HG02840 (cell line): Measurements from ENCODE around the gene NARF.
"Not testable (repeated sequence)": the region's sequence is repeated elsewhere in the genome, so short reads cannot be mapped to it uniquely, and the experiment has no call there.

Source experiments
- ATAC-seq: cut with Tn5 transposase; IDR thresholded peaks from one replicate; pipeline ENCODE4 v1.9.1; 2021; ENCODE audit warnings: mild to moderate bottlenecking, moderate library complexity, moderate number of reproducible peaks; ENCODE audit not compliant: unreplicated experiment, low FRiP score

NARF gene

DNA sequence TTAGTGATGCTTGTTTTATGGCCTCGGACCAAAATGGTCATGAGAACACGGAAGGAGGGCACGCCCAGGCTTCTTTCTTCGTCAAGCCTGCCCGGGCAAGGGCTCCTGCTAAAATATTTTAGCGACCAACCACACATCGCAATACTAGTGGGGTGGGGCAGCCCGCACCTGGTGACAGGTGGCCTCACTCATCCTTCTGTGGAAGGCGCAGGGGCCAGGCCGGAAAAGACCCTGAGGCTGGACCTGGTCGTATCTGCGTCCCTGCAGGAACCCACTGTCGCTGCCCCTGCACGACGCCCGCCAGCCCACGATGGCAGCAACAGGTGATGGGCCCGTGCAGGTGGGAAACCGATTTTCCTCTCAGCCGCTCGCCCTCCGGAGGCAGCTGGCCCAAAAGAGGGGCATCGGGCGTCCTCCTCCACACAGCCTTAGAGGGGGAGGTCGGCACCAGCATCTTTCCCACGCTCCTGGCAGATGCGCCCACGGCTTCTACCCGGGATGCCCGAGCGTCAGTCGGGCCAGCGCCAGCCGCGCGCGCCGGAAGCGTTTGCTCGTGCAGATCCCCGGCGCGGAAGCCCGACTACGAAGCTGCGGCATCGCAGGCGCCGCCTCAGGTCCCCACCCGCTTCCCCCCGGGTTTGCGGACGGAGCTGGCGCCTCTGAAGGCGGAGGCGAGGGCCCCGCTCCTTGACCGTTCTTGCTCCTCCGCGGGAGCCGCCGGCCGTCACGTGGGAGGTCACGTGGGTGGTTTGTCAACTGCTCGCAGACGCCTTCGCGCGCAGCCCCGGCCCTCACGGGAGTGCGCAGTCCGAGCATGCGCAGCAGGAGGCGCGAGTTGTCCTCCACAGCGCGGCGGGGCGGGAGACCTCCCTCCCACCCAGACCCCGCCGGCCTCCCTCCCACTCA lies 38.2 kb downstream of the NARF start:
- ATAC-seq: peak; percentile 61

- ATAC-seq: peak; percentile 10
Measured at GRCh38 chr17:82497483-82498405, 39.2 kb downstream of the NARF start.

DNA sequence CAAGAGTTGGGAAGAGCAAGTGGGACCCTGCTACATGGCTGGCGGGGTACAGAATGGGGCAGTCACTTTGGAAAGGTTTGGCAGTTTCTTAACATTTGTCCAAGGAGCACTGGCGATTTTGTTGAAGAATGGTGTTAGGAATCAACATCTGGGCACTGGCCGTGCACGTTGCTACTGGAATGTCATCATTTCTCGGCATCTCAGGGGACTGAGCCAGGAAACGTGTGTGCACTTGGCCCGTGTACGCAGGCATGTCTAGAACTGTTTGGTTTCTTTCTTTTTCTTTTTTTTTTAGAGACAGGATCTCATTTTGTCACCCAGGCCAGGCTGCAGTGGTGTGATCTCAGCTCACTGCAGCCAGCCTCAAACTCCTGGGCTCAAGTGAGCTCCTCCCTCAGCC lies 43.7 kb downstream of the NARF start:
- no peak for ATAC-seq

GRCh38 chr17:82503094-82503727 lies 44.7 kb downstream of the NARF start:
- no peak for ATAC-seq

DNA sequence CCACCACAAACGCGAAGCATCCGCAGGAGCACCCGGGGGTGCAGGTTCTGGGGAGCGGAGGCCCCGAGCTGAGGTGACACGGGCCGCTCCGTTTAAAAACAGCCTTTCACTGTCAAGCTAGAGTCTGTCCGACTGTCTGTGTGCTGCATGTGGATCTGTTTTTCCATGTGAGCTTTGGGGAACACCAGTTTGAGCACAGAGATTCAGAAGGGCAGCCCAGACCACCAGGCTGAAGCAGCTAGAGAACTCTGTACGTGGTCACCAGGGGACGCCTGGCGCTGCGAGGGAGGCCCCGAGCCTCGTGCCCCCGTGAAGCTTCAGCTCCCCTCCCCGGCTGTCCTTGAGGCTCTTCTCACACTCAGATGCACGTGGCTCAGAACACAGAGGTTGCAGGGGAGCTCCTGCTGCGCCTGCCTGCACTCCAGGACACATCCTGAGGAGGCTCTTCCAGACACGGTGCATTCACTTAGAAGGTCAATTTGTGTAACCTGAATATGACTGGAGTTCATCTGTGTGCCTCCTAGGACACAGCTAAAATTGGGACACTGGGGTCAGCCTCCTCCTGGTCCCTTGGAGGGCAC lies 45.3 kb downstream of the NARF start:
- no peak for ATAC-seq

DNA sequence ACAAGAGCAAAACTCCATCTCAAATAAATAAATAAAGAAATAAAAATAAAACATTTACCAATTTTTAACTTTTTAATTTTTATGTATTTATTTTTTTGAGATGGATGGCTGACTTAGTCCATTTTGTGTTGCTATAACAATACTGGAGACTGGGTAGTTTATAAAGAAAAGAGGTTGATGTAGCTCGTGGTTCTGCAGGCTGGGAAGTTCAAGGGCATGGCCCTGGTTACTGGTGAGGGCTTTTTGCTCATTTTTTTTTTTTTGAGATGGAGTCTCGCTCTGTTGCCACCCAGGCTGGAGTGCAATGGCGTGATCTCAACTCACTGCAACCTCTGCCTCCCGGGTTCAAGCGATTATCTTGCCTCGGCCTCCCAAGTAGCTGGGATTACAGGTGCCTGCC lies 46.8 kb downstream of the NARF start:
- no peak for ATAC-seq

DNA sequence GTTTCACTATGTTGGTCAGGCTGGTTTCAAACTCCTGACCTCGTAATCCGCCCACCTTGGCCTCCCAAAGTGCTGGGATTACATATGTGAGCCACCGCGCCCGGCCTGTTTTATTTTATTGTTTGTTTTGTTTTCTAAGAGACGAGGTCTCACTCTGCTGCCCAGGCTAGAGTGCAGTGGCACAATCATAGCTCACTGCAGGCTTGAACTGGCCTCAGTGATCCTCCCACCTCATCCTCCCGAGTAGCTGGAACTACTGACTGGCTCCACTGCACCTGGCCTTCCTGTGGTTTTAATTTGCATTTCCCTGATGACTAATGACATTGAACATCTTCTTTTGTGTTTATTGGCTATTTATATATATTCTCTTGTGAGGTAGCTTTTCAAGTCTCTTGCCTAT lies 47.9 kb downstream of the NARF start:
- peak; percentile 89 for ATAC-seq

GRCh38 chr17:82507631-82508175 lies 49.2 kb downstream of the NARF start:
- ATAC-seq: no peak

- ATAC-seq: not testable (repeated sequence)
Measured at GRCh38 chr17:82511642-82512041, 53.1 kb downstream of the NARF start.

DNA sequence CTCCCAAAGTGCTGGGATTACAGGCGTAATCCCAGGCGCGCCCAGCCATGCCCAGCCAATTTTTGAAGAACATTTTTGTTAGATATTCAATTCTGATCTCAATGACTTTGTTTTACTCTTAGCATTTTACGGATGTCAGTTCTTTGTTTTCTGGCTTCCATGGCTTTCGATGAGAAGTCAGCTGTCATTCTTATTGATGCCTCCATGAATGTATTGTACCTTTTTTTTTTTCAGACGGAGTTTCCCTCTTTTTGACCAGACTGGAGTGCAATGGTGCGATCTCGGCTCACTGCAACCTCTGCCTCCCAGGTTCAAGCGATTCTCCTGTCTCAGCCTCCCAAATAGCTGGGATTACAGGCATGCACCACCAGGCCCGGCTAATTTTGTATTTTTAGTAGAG lies 55.3 kb downstream of the NARF start:
- ATAC-seq: not testable (repeated sequence)

GRCh38 chr17:82517230-82517865 lies 58.8 kb downstream of the NARF start:
- no peak for ATAC-seq

DNA sequence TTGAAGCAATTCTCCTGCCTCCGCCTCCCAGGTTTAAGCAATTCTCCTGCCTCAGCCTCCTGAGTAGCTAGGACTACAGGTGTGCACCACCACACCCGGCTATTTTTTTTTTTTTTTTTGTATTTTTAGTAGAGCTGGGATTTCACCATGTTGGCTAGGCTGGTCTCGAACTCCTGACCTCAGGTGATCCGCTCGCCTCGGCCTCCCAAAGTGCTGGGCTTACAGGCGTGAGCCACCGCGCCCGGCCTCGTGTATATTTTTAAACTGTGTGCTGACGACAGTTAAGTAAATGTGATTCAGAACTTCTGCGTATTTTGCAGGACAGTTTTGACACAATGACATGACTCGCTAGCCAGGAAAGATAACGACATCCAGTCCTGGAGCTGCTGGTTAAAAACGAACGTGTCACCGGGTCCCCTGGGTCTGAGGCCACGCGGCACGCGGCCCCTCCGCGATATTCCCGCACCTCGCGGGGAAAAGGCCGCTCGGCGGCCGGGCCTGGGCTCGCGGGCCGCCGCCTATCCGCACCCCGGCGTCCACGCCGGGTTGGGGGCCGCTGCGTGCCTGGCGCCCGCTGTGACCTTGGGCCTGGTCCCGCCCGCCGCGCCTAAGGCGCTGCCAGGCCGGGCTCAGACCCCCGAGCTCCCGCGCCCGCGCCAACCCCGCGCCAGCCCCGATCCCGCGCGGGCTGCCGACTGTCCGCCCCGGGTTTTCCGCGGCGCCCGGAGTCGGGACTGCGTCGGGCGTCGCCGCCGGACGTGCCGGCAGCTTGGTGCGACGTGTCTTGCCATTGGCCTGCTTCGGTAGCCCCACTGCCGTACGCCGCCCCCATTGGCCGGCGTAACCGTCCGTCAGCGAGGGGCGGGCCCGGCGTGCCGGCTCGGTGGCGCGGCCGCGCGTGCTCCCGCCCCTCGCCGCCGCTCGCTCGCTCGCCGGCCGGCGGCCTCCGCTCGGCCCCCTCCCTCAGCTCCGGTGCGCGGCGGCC lies 60.6 kb downstream of the NARF start, which contains the start of gene FOXK2:
FOXK2 (plus strand) TSS at position 907 of the 985 bp plus-strand sequence. CDS start 157 bp downstream, outside the sequence.
- peak; percentile 90 for ATAC-seq

GRCh38 chr17:82519971-82520903 lies 61.7 kb downstream of the NARF start:
- ATAC-seq: peak; percentile 13

- no peak for ATAC-seq
Measured at GRCh38 chr17:82524540-82524939, 66.0 kb downstream of the NARF start.

DNA sequence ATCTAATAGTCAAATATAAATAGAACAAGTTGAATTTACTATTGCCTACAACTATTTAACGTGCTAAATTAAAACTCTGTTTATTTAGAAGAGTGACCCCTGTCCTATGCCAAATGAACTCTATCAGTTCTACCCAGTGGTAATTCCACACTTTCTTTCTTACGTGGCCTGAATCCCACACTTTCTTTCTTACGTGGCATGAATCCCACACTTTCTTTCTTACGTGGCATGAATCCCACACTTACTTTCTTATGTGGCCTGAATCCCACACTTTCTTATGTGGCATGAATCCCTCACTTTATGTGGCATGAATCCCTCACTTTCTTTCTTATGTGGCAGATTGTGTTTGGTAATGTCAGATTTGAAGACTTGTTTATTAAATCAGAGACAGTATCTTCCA lies 67.2 kb downstream of the NARF start:
- ATAC-seq: no peak

- ATAC-seq: no peak
Measured at GRCh38 chr17:82527898-82528297, 69.4 kb downstream of the NARF start.
